MCF 10A (cell line): ENCODE measurements around the gene COL4A6. TPM values are rescaled to one million over a fixed set of nuclear protein-coding genes. Genes with fewer than 3 reads are reported as not detected.
A peak's percentile ranks its signal among the peaks of the same experiment; 100 is the strongest.

Experiments used
- BruUV-seq: library from RNA; stranded (reverse); fragments of 400-500 nt; replicated peaks from 2 replicates; lab custom pipeline; 2021; lab: Mats Ljungman, UMichigan
- CTCF ChIA-PET: fragments of 300-600 bp; sonication (Branson Sonifier 250); formaldehyde crosslinking; extraction: SDS; loops from one replicate; lab custom pipeline; 2021; ENCODE audit warnings: antibody characterized with exemption, inconsistent platforms; lab: Yijun Ruan, JAX
- POLR2A ChIA-PET: fragments of 300-600, 350-650 bp; sonication (Branson Sonifier 250); formaldehyde crosslinking; extraction: SDS; loops from one replicate; lab custom pipeline; 2020; ENCODE audit warnings: antibody characterized with exemption, inconsistent platforms; lab: Yijun Ruan, JAX
- DNase-seq: peaks from one replicate; pipeline ENCODE4 v3.0.0-alpha.2; 2018; ENCODE audit not compliant: unreplicated experiment
- H3K27ac Mint-ChIP-seq: one replicate; pipeline ENCODE4 v1.8.0; 2022; ENCODE audit warnings: mild to moderate bottlenecking, low read depth, mixed read lengths; ENCODE audit not compliant: unreplicated experiment
- H3K27me3 Mint-ChIP-seq: one replicate; pipeline ENCODE4 v1.8.0; 2022; ENCODE audit warnings: mixed read lengths; ENCODE audit not compliant: insufficient read depth, unreplicated experiment
- H3K36me3 Mint-ChIP-seq: one replicate; pipeline ENCODE4 v1.8.0; 2022; ENCODE audit warnings: mild to moderate bottlenecking, moderate library complexity, mixed read lengths; ENCODE audit not compliant: insufficient read depth, unreplicated experiment
- H3K4me1 Mint-ChIP-seq: one replicate; pipeline ENCODE4 v1.8.0; 2022; ENCODE audit warnings: mixed read lengths; ENCODE audit not compliant: insufficient read depth, unreplicated experiment
- H3K4me3 Mint-ChIP-seq: one replicate; pipeline ENCODE4 v1.8.0; 2022; ENCODE audit warnings: mild to moderate bottlenecking, moderate library complexity, mixed read lengths; ENCODE audit not compliant: unreplicated experiment
- H3K9me3 Mint-ChIP-seq: one replicate; pipeline ENCODE4 v1.8.0; 2022; ENCODE audit warnings: mixed read lengths; ENCODE audit not compliant: unreplicated experiment
- intact Hi-C: fragments of 100-400 bp; cut with micrococcal nuclease; formaldehyde crosslinking; loops from 2 replicates; pipeline ENCODE4 v1.14.1; 2022
- total RNA-seq: library from RNA; stranded (reverse); gene quantifications from 2 replicates; pipeline ENCODE4 v1.2.3, GENCODE V29; 2022
- TF ChIP-seq, protein P1 (sequence below): fragments of 200-600 bp; IDR thresholded peaks from one replicate; pipeline ENCODE4 v1.8.0; 2022; ENCODE audit warnings: antibody characterized with exemption, mild to moderate bottlenecking; ENCODE audit not compliant: unreplicated experiment

Gene COL4A6
- total RNA-seq, 1 experiment from 2014 or later: 58.3 TPM

DNA sequence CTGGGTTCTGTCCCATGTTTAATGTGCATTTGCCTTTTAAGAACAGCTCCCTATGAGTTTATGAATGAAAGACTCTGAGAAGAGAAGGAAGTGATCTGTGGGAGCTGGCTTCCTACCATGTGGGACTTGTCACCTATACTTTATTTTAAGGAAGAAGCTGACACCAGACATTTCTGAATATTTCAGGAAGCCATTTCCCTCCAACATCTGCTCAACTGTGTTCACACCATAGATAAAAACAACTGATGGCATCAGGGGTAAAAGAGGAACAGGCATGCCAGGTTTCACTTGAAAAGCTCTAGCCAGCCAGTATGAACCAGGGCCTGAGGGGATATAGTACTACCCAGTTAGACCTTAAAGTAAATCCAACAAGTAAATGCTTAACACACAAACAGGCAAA lies 116.0 kb downstream of the COL4A6 start:
- peaks cover 1% of the 10 kb centered on the region for H3K36me3 Mint-ChIP-seq
- ChIA-PET POLR2A (interaction anchor here (1.2 kb wide), 1 partner anchor 61 kb away, joined by 3 read pairs; no protein-coding TSS in a partner anchor), CTCF (interaction anchor here (0.9 kb wide), 1 partner anchor 16 kb away, joined by 3 read pairs; no protein-coding TSS in a partner anchor)
- H3K4me3 Mint-ChIP-seq: no peak overlapping the region
- TF ChIP-seq, protein P1, sequence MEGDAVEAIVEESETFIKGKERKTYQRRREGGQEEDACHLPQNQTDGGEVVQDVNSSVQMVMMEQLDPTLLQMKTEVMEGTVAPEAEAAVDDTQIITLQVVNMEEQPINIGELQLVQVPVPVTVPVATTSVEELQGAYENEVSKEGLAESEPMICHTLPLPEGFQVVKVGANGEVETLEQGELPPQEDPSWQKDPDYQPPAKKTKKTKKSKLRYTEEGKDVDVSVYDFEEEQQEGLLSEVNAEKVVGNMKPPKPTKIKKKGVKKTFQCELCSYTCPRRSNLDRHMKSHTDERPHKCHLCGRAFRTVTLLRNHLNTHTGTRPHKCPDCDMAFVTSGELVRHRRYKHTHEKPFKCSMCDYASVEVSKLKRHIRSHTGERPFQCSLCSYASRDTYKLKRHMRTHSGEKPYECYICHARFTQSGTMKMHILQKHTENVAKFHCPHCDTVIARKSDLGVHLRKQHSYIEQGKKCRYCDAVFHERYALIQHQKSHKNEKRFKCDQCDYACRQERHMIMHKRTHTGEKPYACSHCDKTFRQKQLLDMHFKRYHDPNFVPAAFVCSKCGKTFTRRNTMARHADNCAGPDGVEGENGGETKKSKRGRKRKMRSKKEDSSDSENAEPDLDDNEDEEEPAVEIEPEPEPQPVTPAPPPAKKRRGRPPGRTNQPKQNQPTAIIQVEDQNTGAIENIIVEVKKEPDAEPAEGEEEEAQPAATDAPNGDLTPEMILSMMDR: no peak
- no TSS peak for BruUV-seq
- intact Hi-C loops: no loop called here
- H3K4me1 Mint-ChIP-seq: peaks cover 17% of the 10 kb centered on the region
- no peak overlapping the region for H3K27ac Mint-ChIP-seq
- peaks cover 9% of the 10 kb centered on the region for H3K9me3 Mint-ChIP-seq
- H3K27me3 Mint-ChIP-seq: peaks cover 64% of the 10 kb centered on the region
- no peak for DNase-seq

DNA sequence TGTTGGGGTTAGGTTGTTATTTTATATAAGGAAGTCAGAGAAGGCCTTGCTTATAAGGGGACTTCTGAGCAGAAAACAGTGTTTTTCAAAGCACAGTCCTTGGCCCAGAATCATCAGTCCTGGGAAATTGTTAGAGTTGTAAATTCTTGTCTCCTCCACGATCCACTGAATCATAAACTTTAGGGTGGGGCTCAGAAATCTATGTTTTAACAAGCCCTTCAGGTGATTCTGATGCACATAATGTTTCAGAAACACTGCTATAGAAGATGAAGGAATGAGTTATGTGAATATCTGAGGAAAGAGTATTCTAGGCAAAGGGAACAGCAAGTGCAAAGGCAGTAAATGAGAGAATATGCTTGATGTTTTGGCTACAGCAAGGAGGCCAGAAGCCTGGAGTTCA lies 121.8 kb downstream of the COL4A6 start:
- Mint-ChIP-seq H3K27me3 (peaks cover 81% of the 10 kb centered on the region), H3K36me3 (peaks cover 15% of the 10 kb centered on the region), H3K27ac (peak overlapping the region; percentile 84), H3K4me1 (peaks cover 47% of the 10 kb centered on the region), H3K9me3 (peaks cover 19% of the 10 kb centered on the region), H3K4me3 (peak overlapping the region; percentile 24)
- POLR2A ChIA-PET: interaction anchor here (0.7 to 1.7 kb wide), 6 partner anchors 9 to 131 kb away, joined by 3 to 4 read pairs (median 3); partner anchors contain the start of gene COL4A5
- TF ChIP-seq, protein P1: no peak
- intact Hi-C loops: no loop called here
- CTCF ChIA-PET: no interaction called here
- no TSS peak for BruUV-seq
- no peak for DNase-seq

DNA sequence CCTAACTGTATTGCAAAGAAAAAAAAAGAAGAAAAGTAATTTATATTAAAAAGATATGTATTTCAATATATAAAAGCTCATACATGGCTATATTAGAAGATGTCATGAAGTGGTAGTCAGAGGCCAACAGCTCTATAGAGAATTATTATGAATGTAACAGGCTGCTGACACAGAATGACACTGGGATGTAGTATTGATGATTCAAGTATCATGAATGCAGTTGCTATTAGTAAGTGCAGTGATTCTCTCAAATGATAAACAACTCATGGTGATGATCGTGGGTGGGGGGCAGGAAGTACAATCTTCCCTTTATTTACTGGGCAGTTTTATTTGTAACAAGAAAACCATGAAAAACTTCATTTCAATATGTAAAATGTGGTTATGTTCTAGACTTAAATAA lies 124.6 kb downstream of the COL4A6 start:
- DNase-seq: no peak
- BruUV-seq: no TSS peak
- TF ChIP-seq, protein P1: no peak
- no peak overlapping the region for H3K27ac Mint-ChIP-seq
- H3K4me3 Mint-ChIP-seq: no peak overlapping the region
- H3K9me3 Mint-ChIP-seq: peaks cover 11% of the 10 kb centered on the region
- peaks cover 42% of the 10 kb centered on the region for H3K4me1 Mint-ChIP-seq
- ChIA-PET POLR2A (interaction anchor here (0.8 to 2.9 kb wide), 6 partner anchors 46 to 134 kb away, joined by 4 to 20 read pairs (median 6); partner anchors contain the start of genes COL4A5 and COL4A6), CTCF (no interaction called here)
- intact Hi-C loops: loop anchor here (1.0 to 5.0 kb wide), 2 partner anchors 84 to 125 kb away; partner anchors contain the start of gene COL4A6
- peaks cover 80% of the 10 kb centered on the region for H3K27me3 Mint-ChIP-seq
- H3K36me3 Mint-ChIP-seq: peaks cover 17% of the 10 kb centered on the region

DNA sequence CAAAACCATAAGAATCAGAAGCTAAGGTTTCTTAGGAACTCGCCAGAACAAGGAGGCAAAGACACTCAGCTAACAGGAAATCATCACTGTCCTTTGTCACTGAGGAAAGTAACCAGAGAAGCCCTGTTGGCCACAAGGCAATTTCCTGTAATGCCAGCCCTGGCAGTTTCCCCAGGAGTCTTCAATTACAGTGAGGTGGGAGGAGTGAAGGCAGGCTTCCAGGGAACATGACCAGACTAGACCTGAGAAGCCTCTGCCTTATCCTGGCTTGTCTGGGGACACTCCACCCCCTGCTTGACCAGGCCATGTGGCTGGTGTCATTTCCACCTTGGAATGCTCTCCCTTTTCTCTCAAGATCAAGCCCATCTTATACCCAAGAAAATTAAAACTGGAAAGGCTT lies 125.3 kb downstream of the COL4A6 start:
- H3K4me3 Mint-ChIP-seq: no peak overlapping the region
- H3K4me1 Mint-ChIP-seq: peaks cover 42% of the 10 kb centered on the region
- DNase-seq: peak; percentile 86
- peaks cover 88% of the 10 kb centered on the region for H3K27me3 Mint-ChIP-seq
- POLR2A ChIA-PET: interaction anchor here (0.7 to 2.0 kb wide), 6 partner anchors 45 to 135 kb away, joined by 3 to 9 read pairs (median 4); partner anchors contain the start of gene COL4A5
- intact Hi-C loops: loop anchor here (1.0 to 5.0 kb wide), 2 partner anchors 84 to 125 kb away; partner anchors contain the start of gene COL4A6
- H3K36me3 Mint-ChIP-seq: peaks cover 17% of the 10 kb centered on the region
- BruUV-seq: no TSS peak
- peak overlapping the region; percentile 83 for H3K27ac Mint-ChIP-seq
- TF ChIP-seq, protein P1: no peak
- peaks cover 11% of the 10 kb centered on the region for H3K9me3 Mint-ChIP-seq
- CTCF ChIA-PET: no interaction called here
